ENCODE data around the gene NBPF1.
"Not testable (repeated sequence)": the region's sequence is repeated elsewhere in the genome, so short reads cannot be mapped to it uniquely, and the experiment has no call there.

Gene NBPF1

GRCh38 chr1:16605532-16606505 lies 7.5 kb downstream of the NBPF1 start:
- no peak for TF ChIP-seq CTCF (IDR thresholded peaks at IDR 0.05; ENCODE audit: low read depth, low read length)
- no peak overlapping the region for H3K4me3 ChIP-seq (ENCODE audit: low read depth, low read length)

- no peak overlapping the region for H3K4me3 ChIP-seq (ENCODE audit: low read depth, low read length)
- TF ChIP-seq CTCF (IDR thresholded peaks at IDR 0.05; ENCODE audit: low read depth, low read length) = no peak
These were observed 8.2 kb downstream of the NBPF1 start for GRCh38 chr1:16605213-16605525.

- not testable (repeated sequence) for H3K4me3 ChIP-seq (ENCODE audit: low read depth, low read length)
These were observed 8.7 kb downstream of the NBPF1 start for GRCh38 chr1:16604514-16605212.

DNA sequence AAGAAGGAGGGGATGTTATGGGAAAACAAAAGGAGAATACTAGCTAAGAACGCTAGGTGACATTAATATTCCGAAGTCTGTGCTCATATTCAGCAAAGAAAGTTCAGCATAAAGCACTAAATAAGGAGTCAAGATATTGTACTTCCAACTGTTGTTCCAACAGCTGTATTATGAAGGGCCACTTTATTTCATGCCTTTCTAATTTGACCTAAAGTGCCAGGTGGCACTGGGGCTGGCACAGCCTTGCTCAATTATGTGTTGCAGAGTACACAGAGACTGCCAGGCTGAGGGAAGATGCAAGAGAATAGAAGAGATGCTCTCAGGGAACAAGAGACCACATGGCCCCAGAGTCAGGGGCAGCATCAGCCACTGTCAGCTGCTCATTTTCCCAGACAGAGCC lies 9.7 kb downstream of the NBPF1 start:
- not testable (repeated sequence) for H3K4me3 ChIP-seq (ENCODE audit: low read depth, low read length)

- H3K4me3 ChIP-seq (ENCODE audit: low read depth, low read length) = not testable (repeated sequence)
These were observed 10.9 kb downstream of the NBPF1 start for GRCh38 chr1:16602336-16603011.

GRCh38 chr1:16600855-16601786 lies 12.2 kb downstream of the NBPF1 start:
- H3K4me3 ChIP-seq (ENCODE audit: low read depth, low read length) = not testable (repeated sequence)

- H3K4me3 ChIP-seq (ENCODE audit: low read depth, low read length) = not testable (repeated sequence)
These were observed 14.0 kb downstream of the NBPF1 start for GRCh38 chr1:16599326-16599725.

- not testable (repeated sequence) for H3K4me3 ChIP-seq (ENCODE audit: low read depth, low read length)
These were observed 18.1 kb downstream of the NBPF1 start for GRCh38 chr1:16595216-16595615.

DNA sequence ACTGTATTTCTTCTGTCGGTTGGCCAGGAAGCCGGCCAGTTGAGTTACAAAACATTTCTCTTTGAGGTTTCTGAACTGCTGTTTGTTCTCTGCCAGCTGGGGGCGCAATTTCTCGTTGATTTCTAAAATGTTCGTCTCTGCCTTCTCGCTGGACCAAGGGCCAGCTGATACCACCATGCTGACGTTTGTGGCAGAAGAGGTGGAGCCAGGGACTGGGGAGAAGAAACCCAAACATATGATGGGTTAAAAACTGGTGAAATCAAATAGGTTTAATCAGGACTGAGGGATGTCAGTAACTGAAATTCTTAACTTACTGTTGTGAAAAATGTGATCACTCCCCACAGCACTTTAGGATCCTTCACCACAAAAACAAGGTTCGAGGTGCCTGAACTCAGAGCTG lies 21.5 kb downstream of the NBPF1 start:
- not testable (repeated sequence) for H3K4me3 ChIP-seq (ENCODE audit: low read depth, low read length)

DNA sequence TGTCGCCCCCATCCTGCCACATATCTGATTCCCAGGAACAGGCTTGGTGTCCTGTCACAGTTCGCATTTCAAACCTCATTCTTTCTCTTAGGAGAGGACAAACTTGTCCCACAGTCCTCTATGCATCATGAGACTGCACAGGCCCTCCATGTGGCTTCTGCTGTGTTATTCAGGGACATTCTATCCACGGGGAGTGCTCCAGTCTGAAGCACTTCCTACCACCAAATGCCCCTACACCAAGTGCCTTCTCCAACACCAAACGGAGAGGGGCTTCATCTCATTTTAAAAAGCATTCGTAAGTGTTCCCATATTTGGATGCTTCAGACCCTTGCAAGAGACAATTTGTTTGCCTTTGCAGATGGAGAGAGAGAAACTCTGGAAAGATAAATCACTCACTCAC lies 25.3 kb downstream of the NBPF1 start:
- H3K4me3 ChIP-seq (ENCODE audit: low read depth, low read length) = not testable (repeated sequence)

DNA sequence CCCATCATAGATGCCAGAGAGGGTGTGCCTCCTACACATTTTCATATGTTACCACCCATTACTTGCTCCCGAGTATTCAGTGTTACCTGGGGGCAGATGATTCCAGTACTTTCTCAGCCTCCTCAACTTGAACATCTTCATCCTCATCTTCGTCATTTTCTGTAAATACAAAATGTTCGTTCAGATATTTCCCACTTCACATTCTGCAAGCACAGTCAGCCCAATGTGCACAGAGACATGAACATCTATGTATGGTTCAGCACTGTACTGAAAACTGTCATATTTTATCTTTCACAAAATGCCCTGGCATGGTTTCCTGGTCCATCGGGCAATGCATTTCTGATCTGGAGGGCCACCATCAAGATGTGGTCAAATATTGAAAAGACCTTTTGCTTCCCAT lies 25.7 kb downstream of the NBPF1 start:
- H3K4me3 ChIP-seq (ENCODE audit: low read depth, low read length) = not testable (repeated sequence)

DNA sequence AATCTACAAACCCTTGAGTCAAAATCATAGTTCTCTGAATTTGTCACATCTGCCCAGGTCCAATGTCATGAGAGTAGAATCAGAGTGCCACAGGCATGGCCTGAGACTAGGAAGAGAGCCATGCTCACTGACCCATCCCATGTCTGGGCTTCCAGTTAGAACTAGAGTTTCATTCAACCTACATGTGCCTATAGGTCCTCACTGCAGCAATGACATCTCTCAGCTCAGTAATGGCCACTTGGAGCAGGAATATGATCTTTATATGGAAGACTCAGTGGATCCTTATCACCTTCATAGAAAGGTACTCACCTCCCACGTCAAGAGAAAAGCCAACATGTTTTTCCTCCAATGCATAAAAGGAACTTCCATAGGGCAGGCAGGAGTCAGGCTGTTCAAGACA lies 48.0 kb downstream of the NBPF1 start:
- H3K4me3 ChIP-seq (ENCODE audit: low read depth, low read length) = not testable (repeated sequence)

DNA sequence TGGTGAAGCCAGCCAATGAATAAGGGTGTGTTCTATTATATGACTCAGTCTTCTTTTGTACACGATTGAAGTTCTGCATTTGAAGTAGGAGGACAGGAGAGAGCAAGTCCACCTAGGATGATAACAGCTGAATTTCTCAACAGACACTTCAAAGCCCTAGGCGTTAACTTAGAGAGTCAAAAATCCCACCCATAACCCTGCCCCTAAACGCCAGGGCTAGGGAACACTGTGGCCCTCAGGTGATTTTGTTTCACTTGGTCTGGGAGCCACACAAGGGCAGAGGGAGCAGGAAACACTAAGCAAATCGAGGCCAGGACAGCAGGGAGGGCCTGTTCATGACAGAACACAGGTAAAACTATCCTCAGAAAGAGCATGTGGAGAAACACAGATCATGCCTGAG lies 52.3 kb downstream of the NBPF1 start:
- H3K4me3 ChIP-seq (ENCODE audit: low read depth, low read length) = not testable (repeated sequence)

- H3K4me3 ChIP-seq (ENCODE audit: low read depth, low read length) = not testable (repeated sequence)
These were observed 52.9 kb downstream of the NBPF1 start for GRCh38 chr1:16560498-16560897.

GRCh38 chr1:16559688-16560087 lies 53.7 kb downstream of the NBPF1 start:
- not testable (repeated sequence) for H3K4me3 ChIP-seq (ENCODE audit: low read depth, low read length)

DNA sequence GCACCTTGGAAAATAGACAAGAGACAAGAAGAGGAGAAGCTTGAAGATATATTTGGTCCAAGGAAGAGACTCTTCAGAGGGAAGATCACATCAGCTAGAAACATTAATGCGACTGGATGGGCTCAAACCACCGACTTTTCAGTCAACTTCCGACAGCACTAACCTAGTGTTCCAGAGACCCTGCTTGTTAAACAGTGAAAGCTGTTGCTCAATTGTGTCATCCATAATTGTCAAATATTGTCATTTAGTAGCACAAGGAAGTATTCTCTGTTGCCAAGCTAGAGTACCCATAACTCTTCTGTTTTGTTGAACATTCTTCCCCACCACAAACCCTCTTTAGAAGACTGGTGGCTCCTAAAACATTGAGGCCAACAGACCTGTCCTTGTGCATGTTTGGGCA lies 56.3 kb downstream of the NBPF1 start:
- H3K4me3 ChIP-seq (ENCODE audit: low read depth, low read length) = not testable (repeated sequence)

DNA sequence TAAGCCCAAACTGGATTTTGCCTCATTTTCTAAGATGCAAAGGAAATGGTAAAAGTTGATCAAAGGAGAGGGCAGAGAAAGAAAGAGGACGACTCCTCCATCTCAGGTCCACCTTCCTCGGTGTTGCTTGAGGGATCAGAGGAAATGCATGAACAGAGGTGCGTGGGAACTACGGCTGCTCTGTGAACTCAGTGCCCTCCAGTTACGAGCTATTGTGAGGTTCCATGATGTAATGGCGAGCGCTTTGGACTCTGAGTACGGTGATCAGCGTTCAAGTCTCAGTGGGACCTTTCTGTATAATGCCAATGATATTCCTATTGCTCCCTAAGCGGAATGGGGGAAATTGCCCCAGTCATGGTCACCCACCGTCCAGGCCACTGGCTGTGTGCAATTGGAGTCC lies 60.1 kb downstream of the NBPF1 start:
- not testable (repeated sequence) for H3K4me3 ChIP-seq (ENCODE audit: low read depth, low read length)
